Right kidney (tissue), 1 donor: ENCODE results near the gene GPR119.
"Not testable (repeated sequence)": the region's sequence is repeated elsewhere in the genome, so short reads cannot be mapped to it uniquely, and the experiment has no call there.

Experiments
- DNase-seq: peaks from one replicate; pipeline ENCODE4 v3.0.0-alpha.2; 2016

GPR119 gene

GRCh38 chrX:130339408-130340222, 45.9 kb downstream of the GPR119 start, which contains the start of gene SLC25A14:
SLC25A14 (plus strand) TSS chrX:130339919; CDS start chrX:130340279, 360 bp downstream.
- DNase-seq: peak; percentile 74

DNA sequence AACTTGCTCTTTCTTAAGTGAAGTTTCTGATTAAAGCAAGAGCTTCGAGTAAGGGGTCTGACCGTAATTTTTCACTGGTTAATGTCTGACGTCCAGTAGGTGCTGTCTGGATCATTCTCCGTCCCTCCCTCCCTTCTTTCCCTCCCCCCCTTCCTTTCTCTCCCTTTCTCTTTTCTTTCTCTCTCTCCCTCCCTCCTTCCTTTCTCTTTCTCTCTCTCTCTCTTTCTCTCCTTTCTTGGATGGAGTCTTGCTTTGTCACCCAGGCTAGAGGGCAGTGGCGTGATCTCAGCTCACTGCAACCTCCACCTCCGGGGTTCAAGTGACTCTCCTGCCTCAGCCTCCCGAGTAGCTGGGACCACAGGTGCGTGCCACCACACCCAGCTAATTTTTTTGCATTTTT, 46.6 kb downstream of the GPR119 start:
- not testable (repeated sequence) for DNase-seq

- DNase-seq: no peak
Measured at GRCh38 chrX:130336531-130336930, 48.9 kb downstream of the GPR119 start.
